ENCODE results near the gene TTI1. TPM values are rescaled to one million over a fixed set of nuclear protein-coding genes. Genes with fewer than 3 reads are reported as not detected.

TTI1 gene
- total and polyA plus RNA-seq, 2 experiments from 2014 or later: 15.1 TPM

GRCh38 chr20:37983286-37983685 lies 50.0 kb downstream of the TTI1 start:
- TF ChIP-seq CTCF (IDR thresholded peaks at IDR 0.05; ENCODE audit: poor library complexity): no peak
- no peak for TF ChIP-seq EZH2phosphoT487 (IDR thresholded peaks at IDR 0.05; ENCODE audit: low read depth, severe bottlenecking, unreplicated experiment)
- TF ChIP-seq EZH2 (IDR thresholded peaks at IDR 0.05; ENCODE audit: borderline replicate concordance): no peak
- Histone ChIP-seq H3K4me3 (no peak overlapping the region), H3K9me3 (ENCODE audit: low read depth) (no peaks in the 10 kb centered on the region), H3K36me3 (replicated peaks; ENCODE audit: insufficient read depth, low read depth) (no peaks in the 10 kb centered on the region), H3K79me2 (no peaks in the 10 kb centered on the region), H2AFZ (no peak overlapping the region), H3K4me1 (ENCODE audit: insufficient read depth) (peaks cover 28% of the 10 kb centered on the region), H3K4me2 (no peak overlapping the region), H3K9me2 (replicated peaks; ENCODE audit: insufficient read depth) (no peaks in the 10 kb centered on the region), H3K27me3 (no peaks in the 10 kb centered on the region), H3K27ac (no peak overlapping the region), H4K20me1 (ENCODE audit: insufficient read depth, poor library complexity, severe bottlenecking) (no peaks in the 10 kb centered on the region)
- 89% methylated on average over 13 of the region's 13 CpGs for WGBS (ENCODE audit: low lambda C conversion rate, missing lambda C conversion rate)
- DNase-seq (ENCODE audit: low spot score): no peak

- Histone ChIP-seq H3K27me3 (no peaks in the 10 kb centered on the region), H3K4me1 (ENCODE audit: insufficient read depth) (peaks cover 11% of the 10 kb centered on the region), H3K4me3 (no peak overlapping the region), H3K9me2 (replicated peaks; ENCODE audit: insufficient read depth) (no peaks in the 10 kb centered on the region), H3K79me2 (no peaks in the 10 kb centered on the region), H3K9me3 (ENCODE audit: low read depth) (no peaks in the 10 kb centered on the region), H4K20me1 (ENCODE audit: insufficient read depth, poor library complexity, severe bottlenecking) (no peaks in the 10 kb centered on the region), H3K36me3 (replicated peaks; ENCODE audit: insufficient read depth, low read depth) (no peaks in the 10 kb centered on the region), H3K27ac (no peak overlapping the region), H2AFZ (no peak overlapping the region), H3K4me2 (no peak overlapping the region)
- 98% methylated on average over 8 of the region's 8 CpGs for WGBS (ENCODE audit: low lambda C conversion rate, missing lambda C conversion rate)
- no peak for DNase-seq (ENCODE audit: low spot score)
- TF ChIP-seq CTCF (IDR thresholded peaks at IDR 0.05; ENCODE audit: poor library complexity) (no peak), EZH2phosphoT487 (IDR thresholded peaks at IDR 0.05; ENCODE audit: low read depth, severe bottlenecking, unreplicated experiment) (no peak), EZH2 (IDR thresholded peaks at IDR 0.05; ENCODE audit: borderline replicate concordance) (no peak)
Observed at GRCh38 chr20:37981568-37981967, 51.7 kb downstream of the TTI1 start.

GRCh38 chr20:37980876-37981275 lies 52.4 kb downstream of the TTI1 start:
- no peak for DNase-seq (ENCODE audit: low spot score)
- H3K4me3 ChIP-seq: no peak overlapping the region
- no peaks in the 10 kb centered on the region for H3K79me2 ChIP-seq
- peaks cover 4% of the 10 kb centered on the region for H3K4me1 ChIP-seq (ENCODE audit: insufficient read depth)
- no peaks in the 10 kb centered on the region for H3K9me2 ChIP-seq (replicated peaks; ENCODE audit: insufficient read depth)
- H3K4me2 ChIP-seq: no peak overlapping the region
- H3K9me3 ChIP-seq (ENCODE audit: low read depth): no peaks in the 10 kb centered on the region
- TF ChIP-seq CTCF (IDR thresholded peaks at IDR 0.05; ENCODE audit: poor library complexity): no peak
- no peak for TF ChIP-seq EZH2 (IDR thresholded peaks at IDR 0.05; ENCODE audit: borderline replicate concordance)
- no peak for TF ChIP-seq EZH2phosphoT487 (IDR thresholded peaks at IDR 0.05; ENCODE audit: low read depth, severe bottlenecking, unreplicated experiment)
- H3K27ac ChIP-seq: no peak overlapping the region
- WGBS (ENCODE audit: low lambda C conversion rate, missing lambda C conversion rate): 88% methylated on average over 6 of the region's 6 CpGs
- no peak overlapping the region for H2AFZ ChIP-seq
- H3K36me3 ChIP-seq (replicated peaks; ENCODE audit: insufficient read depth, low read depth): no peaks in the 10 kb centered on the region
- H3K27me3 ChIP-seq: no peaks in the 10 kb centered on the region
- H4K20me1 ChIP-seq (ENCODE audit: insufficient read depth, poor library complexity, severe bottlenecking): no peaks in the 10 kb centered on the region

- Histone ChIP-seq H3K4me3 (no peak overlapping the region), H3K4me2 (no peak overlapping the region), H3K9me2 (replicated peaks; ENCODE audit: insufficient read depth) (no peaks in the 10 kb centered on the region), H3K9me3 (ENCODE audit: low read depth) (no peaks in the 10 kb centered on the region), H3K27me3 (no peaks in the 10 kb centered on the region), H4K20me1 (ENCODE audit: insufficient read depth, poor library complexity, severe bottlenecking) (no peaks in the 10 kb centered on the region), H3K79me2 (no peaks in the 10 kb centered on the region), H3K4me1 (ENCODE audit: insufficient read depth) (no peaks in the 10 kb centered on the region), H3K36me3 (replicated peaks; ENCODE audit: insufficient read depth, low read depth) (no peaks in the 10 kb centered on the region), H2AFZ (no peak overlapping the region), H3K27ac (no peak overlapping the region)
- 83% methylated on average over 8 of the region's 8 CpGs for WGBS (ENCODE audit: low lambda C conversion rate, missing lambda C conversion rate)
- TF ChIP-seq CTCF (IDR thresholded peaks at IDR 0.05; ENCODE audit: poor library complexity) (no peak), EZH2 (IDR thresholded peaks at IDR 0.05; ENCODE audit: borderline replicate concordance) (no peak), EZH2phosphoT487 (IDR thresholded peaks at IDR 0.05; ENCODE audit: low read depth, severe bottlenecking, unreplicated experiment) (no peak)
- DNase-seq (ENCODE audit: low spot score): no peak
Observed at GRCh38 chr20:37980383-37980782, 52.9 kb downstream of the TTI1 start.

Measured in hepatocyte (in vitro differentiated cells).